Endothelial cell of umbilical vein (primary cell): Measurements from ENCODE around the gene NSMCE1. TPM values are rescaled to one million over a fixed set of nuclear protein-coding genes. Genes with fewer than 3 reads are reported as not detected.

Experiments
- BruUV-seq: library from RNA; stranded (reverse); fragments of 400-500 nt; replicated peaks from 2 replicates; lab custom pipeline; 2021; lab: Mats Ljungman, UMichigan
- CTCF ChIA-PET: fragments of 300-600, 350-600 bp; sonication (Branson Sonifier 250); formaldehyde crosslinking; loops from one replicate; lab custom pipeline; 2021; ENCODE audit warnings: antibody characterized with exemption, inconsistent platforms; lab: Charles Lee
- POLR2A ChIA-PET: fragments of 300-600, 350-600 bp; sonication (Branson Sonifier 250); formaldehyde crosslinking; loops from one replicate; lab custom pipeline; 2021; ENCODE audit warnings: antibody characterized with exemption, inconsistent platforms; lab: Charles Lee
- DNase-seq: peaks from one replicate; pipeline ENCODE4 v3.0.0-alpha.2; 2011; ENCODE audit warnings: low read depth, low spot score
- FAIRE-seq: peaks from 2 replicates; lab custom pipeline; 2011; peaks lifted over from hg19 to GRCh38; lab: Jason Lieb, UNC
- H2AFZ ChIP-seq: 2 replicates; pipeline ENCODE4 v1.6.0; 2012; ENCODE audit warnings: low read depth, low read length, control low read depth, inconsistent platforms
- H3K27ac ChIP-seq: 2 replicates; pipeline ENCODE4 v1.5.1; 2011; ENCODE audit warnings: low read depth, mild to moderate bottlenecking, control low read depth, low read length, moderate library complexity; ENCODE audit not compliant: insufficient read depth
- H3K27me3 ChIP-seq, 2 experiments: 2 replicates each; pipeline versions ENCODE4 v1.6.0 to v1.6.1; 2011; ENCODE audit warnings: low read length in 2 of 2, mixed read lengths in 1 of 2; ENCODE audit not compliant: control insufficient read depth in 2 of 2, insufficient read depth in 2 of 2
- H3K36me3 ChIP-seq, 2 experiments: 2 replicates in 1 of 2; 3 replicates in 1 of 2; pipeline ENCODE4 v1.5.1; 2011; ENCODE audit warnings: low read length in 2 of 2, mild to moderate bottlenecking in 1 of 2, moderate library complexity in 1 of 2; ENCODE audit not compliant: control insufficient read depth in 2 of 2, insufficient read depth in 2 of 2; ENCODE audit errors: extremely low read depth in 1 of 2
- H3K4me1 ChIP-seq: 3 replicates; pipeline ENCODE4 v1.5.1; 2011; ENCODE audit warnings: mild to moderate bottlenecking, low read length; ENCODE audit not compliant: control insufficient read depth, insufficient read depth; ENCODE audit errors: extremely low read depth
- H3K4me2 ChIP-seq: 2 replicates; pipeline ENCODE4 v1.6.1; 2011; ENCODE audit warnings: low read length, control low read depth, mixed read lengths; ENCODE audit not compliant: insufficient read depth
- H3K4me3 ChIP-seq, 3 experiments: fragments of 200-600 bp in 1 of 3; sonication (generic), shearing (Covaris generic) in 1 of 3; replicated peaks in 1 of 3; 2 replicates each; pipeline ENCODE4 v1.5.1; 2011 to 2016; ENCODE audit warnings: control low read depth in 3 of 3, low read length in 3 of 3, mild to moderate bottlenecking in 2 of 3, inconsistent platforms in 1 of 3, low read depth in 1 of 3, moderate library complexity in 1 of 3; ENCODE audit not compliant: insufficient read depth in 1 of 3
- H3K79me2 ChIP-seq: 2 replicates; pipeline ENCODE4 v1.6.0; 2012; ENCODE audit warnings: low read length, inconsistent platforms; ENCODE audit not compliant: control insufficient read depth, insufficient read depth
- H3K9ac ChIP-seq: replicated peaks from 2 replicates; pipeline ENCODE3; 2011; ENCODE audit warnings: low read length, control low read depth; ENCODE audit not compliant: insufficient read depth; ENCODE audit errors: extremely low read depth
- H3K9me1 ChIP-seq: replicated peaks from 3 replicates; pipeline ENCODE4 v1.6.0; 2011; ENCODE audit warnings: mild to moderate bottlenecking, low read length; ENCODE audit not compliant: control insufficient read depth, insufficient read depth; ENCODE audit errors: extremely low read depth
- H3K9me3 ChIP-seq: replicated peaks from 2 replicates; pipeline ENCODE4 v1.5.1; 2012; ENCODE audit warnings: low read length, inconsistent platforms; ENCODE audit not compliant: control insufficient read depth, insufficient read depth
- H4K20me1 ChIP-seq: replicated peaks from 2 replicates; pipeline ENCODE3; 2011; ENCODE audit warnings: mild to moderate bottlenecking, low read length; ENCODE audit not compliant: control insufficient read depth, insufficient read depth; ENCODE audit errors: extremely low read depth
- CTCF ChIP-seq, 2 donors: IDR thresholded peaks; 1 replicate in 1 of 2; 2 replicates in 1 of 2; pipeline ENCODE4 v1.5.1; 2011; ENCODE audit warnings: low read length in 2 of 2, mild to moderate bottlenecking in 2 of 2, moderate library complexity in 2 of 2, control low read depth in 1 of 2, inconsistent platforms in 1 of 2, low read depth in 1 of 2; ENCODE audit not compliant: insufficient read depth in 1 of 2; ENCODE audit errors: extremely low read depth in 1 of 2
- EZH2 ChIP-seq: IDR thresholded peaks from 2 replicates; pipeline ENCODE4 v1.6.1; 2012; ENCODE audit warnings: borderline replicate concordance, low read depth, mild to moderate bottlenecking, moderate library complexity, low read length, inconsistent platforms; ENCODE audit not compliant: severe bottlenecking
- FOS ChIP-seq: IDR thresholded peaks from 2 replicates; pipeline ENCODE4 v1.6.1; 2011; ENCODE audit warnings: mild to moderate bottlenecking, low read length, moderate library complexity, borderline replicate concordance; ENCODE audit not compliant: insufficient read depth
- GATA2 ChIP-seq: IDR thresholded peaks from 2 replicates; pipeline ENCODE4 v1.7.0; 2011; ENCODE audit warnings: low read depth, mild to moderate bottlenecking, moderate library complexity, mixed read lengths, low read length; ENCODE audit not compliant: insufficient read length, insufficient read depth
- JUN ChIP-seq: IDR thresholded peaks from 2 replicates; pipeline ENCODE4 v1.6.1; 2011; ENCODE audit warnings: borderline replicate concordance, low read depth; ENCODE audit not compliant: insufficient read length, insufficient read depth
- MAX ChIP-seq: IDR thresholded peaks from 2 replicates; pipeline ENCODE4 v1.6.1; 2011; ENCODE audit not compliant: insufficient read depth, insufficient read length
- MYC ChIP-seq: IDR thresholded peaks from one replicate; pipeline ENCODE4 v1.6.1; 2011; ENCODE audit warnings: mild to moderate bottlenecking, low read depth, low read length
- POLR2A ChIP-seq: IDR thresholded peaks from 2 replicates; pipeline ENCODE4 v1.6.1; 2012; ENCODE audit warnings: low read depth, mild to moderate bottlenecking, control low read depth, low read length
- POLR2AphosphoS5 ChIP-seq: IDR thresholded peaks from 2 replicates; pipeline ENCODE4 v1.6.1; 2012; ENCODE audit warnings: low read depth, mild to moderate bottlenecking, control low read depth, low read length, moderate library complexity; ENCODE audit not compliant: insufficient read depth
- dilution Hi-C: fragments of 300-500 bp; cut with MboI; formaldehyde crosslinking; loops from one replicate; pipeline ENCODE4 v1.15.0; 2019; ENCODE audit warnings: low sequenced_read_pairs; ENCODE audit not compliant: extremely low pct_ligation_motif_present
- intact Hi-C: fragments of 100-400 bp; cut with micrococcal nuclease; formaldehyde crosslinking; loops from one replicate; pipeline ENCODE4 v1.10.0; 2022
- polyA plus RNA-seq, 4 experiments: library from polyadenylated mRNA; depleted of rRNA in 3 of 4; stranded (reverse) in 3 of 4; unstranded in 1 of 4; fragments of >200 nt; gene quantifications; 2 replicates each; pipeline versions ENCODE4 v1.2.1 to v1.2.3, GENCODE V29; 2011 to 2012; ENCODE audit warnings: missing spikeins in 1 of 4
- total RNA-seq: library from RNA; stranded (reverse); gene quantifications from 2 replicates; pipeline ENCODE4 v1.2.3, GENCODE V29; 2021

Gene NSMCE1
- total and polyA plus RNA-seq, 2 donors (not counting 3 experiments of a cell fraction or from before 2014, with no cell fraction given): 23.8 to 42.0 TPM

- DNase-seq: no peak
- no peaks in the 10 kb centered on the region for H3K36me3 ChIP-seq
- dilution Hi-C loops (no loop called here), intact Hi-C loops (no loop called here)
- H3K4me1 ChIP-seq: peaks cover 14% of the 10 kb centered on the region
- no peaks in the 10 kb centered on the region for H3K9me3 ChIP-seq
- no peaks in the 10 kb centered on the region for H3K79me2 ChIP-seq
- H3K4me2 ChIP-seq: no peak overlapping the region
- no peak overlapping the region for H2AFZ ChIP-seq
- no peak overlapping the region for H3K9ac ChIP-seq
- no peaks in the 10 kb centered on the region for H4K20me1 ChIP-seq
- ChIA-PET CTCF (interaction anchor here (1.0 to 7.5 kb wide), 3 partner anchors 19 to 169 kb away, joined by 3 to 48 read pairs (median 6); no protein-coding TSS in a partner anchor), POLR2A (no interaction called here)
- no peaks in the 10 kb centered on the region for H3K9me1 ChIP-seq
- FAIRE-seq: no peak
- peaks cover 8 to 17% of the 10 kb centered on the region in 2 experiments for H3K27me3 ChIP-seq
- H3K27ac ChIP-seq: no peak overlapping the region
- BruUV-seq: no TSS peak
- TF ChIP-seq POLR2AphosphoS5 (no peak), MAX (no peak), FOS (no peak), CTCF (IDR thresholded peaks at IDR 0.05; ENCODE audit: extremely low read depth in 1 of 2, insufficient read depth in 1 of 2, low read depth in 1 of 2, low read length in 2 of 2) (no peak), JUN (no peak), MYC (no peak), POLR2A (no peak), EZH2 (no peak), GATA2 (no peak)
- no peak overlapping the region for H3K4me3 ChIP-seq
Observed at GRCh38 chr16:27198451-27199234, 69.9 kb downstream of the NSMCE1 start.
